ENCODE measurements around the gene ELAC2.

DNA sequence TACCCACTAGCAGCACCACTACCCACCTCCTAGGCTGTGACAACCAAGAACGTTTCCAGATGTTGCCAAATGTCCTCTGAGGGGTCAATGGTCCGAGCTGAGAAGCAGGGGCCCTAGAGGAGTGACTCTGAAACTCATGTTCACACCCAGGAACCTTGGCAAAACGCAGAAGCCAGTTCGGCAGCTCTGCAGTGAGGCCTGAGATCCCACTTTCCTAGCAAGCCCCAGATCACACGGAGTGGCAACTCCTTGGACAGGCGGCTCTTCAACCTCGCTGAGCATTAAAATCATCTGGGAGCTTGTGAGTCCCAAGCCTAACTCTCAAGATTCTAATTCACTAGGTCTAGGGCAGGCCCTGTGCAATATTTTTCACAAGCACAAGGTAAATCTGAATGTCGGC, 17.3 kb downstream of the ELAC2 start:
- TF ChIP-seq POLR2A (IDR thresholded peaks at IDR 0.05) (no peak), POLR2AphosphoS5 (IDR thresholded peaks at IDR 0.05) (no peak)
- TF ChIP-seq, protein P1, sequence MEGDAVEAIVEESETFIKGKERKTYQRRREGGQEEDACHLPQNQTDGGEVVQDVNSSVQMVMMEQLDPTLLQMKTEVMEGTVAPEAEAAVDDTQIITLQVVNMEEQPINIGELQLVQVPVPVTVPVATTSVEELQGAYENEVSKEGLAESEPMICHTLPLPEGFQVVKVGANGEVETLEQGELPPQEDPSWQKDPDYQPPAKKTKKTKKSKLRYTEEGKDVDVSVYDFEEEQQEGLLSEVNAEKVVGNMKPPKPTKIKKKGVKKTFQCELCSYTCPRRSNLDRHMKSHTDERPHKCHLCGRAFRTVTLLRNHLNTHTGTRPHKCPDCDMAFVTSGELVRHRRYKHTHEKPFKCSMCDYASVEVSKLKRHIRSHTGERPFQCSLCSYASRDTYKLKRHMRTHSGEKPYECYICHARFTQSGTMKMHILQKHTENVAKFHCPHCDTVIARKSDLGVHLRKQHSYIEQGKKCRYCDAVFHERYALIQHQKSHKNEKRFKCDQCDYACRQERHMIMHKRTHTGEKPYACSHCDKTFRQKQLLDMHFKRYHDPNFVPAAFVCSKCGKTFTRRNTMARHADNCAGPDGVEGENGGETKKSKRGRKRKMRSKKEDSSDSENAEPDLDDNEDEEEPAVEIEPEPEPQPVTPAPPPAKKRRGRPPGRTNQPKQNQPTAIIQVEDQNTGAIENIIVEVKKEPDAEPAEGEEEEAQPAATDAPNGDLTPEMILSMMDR (IDR thresholded peaks at IDR 0.05): no peak
